Inflammatory macrophage (primary cell): ENCODE results near the gene GRIN1.

Source experiments
- DNase-seq, 2 donors: peaks; one replicate each; pipeline ENCODE4 v3.0.0-alpha.2; 2020 to 2022

GRIN1 gene

GRCh38 chr9:137178939-137179630 is 40.1 kb downstream of the GRIN1 start:
- DNase-seq, result no peak

- no peak for DNase-seq
Measured at GRCh38 chr9:137179761-137180160, 40.8 kb downstream of the GRIN1 start.

GRCh38 chr9:137180491-137180890 is 41.5 kb downstream of the GRIN1 start:
- no peak for DNase-seq

GRCh38 chr9:137181680-137182079 is 42.7 kb downstream of the GRIN1 start:
- DNase-seq, result no peak

DNA sequence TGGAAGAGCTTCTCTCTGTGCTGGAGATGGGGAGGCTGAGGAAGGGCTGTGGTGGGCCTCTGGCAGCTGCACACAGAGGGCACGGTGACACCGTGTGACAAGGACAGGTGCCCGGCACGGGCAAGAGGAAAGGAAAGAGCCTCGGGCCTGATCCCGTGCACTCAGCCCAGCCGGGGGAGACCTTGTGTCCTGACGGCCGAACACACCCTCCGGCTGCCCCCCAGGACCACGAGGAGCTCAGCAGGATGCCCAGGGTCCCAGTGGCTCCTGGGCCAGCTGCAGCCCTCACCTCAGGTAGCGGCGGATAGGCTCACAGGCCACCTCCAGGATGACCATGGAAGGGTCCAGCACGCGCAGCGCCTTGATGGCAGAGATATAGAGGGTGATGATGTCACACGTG is 43.9 kb downstream of the GRIN1 start:
- no peak for DNase-seq

- no peak for DNase-seq
Measured at GRCh38 chr9:137183980-137184595, 45.1 kb downstream of the GRIN1 start.

- no peak for DNase-seq
Measured at GRCh38 chr9:137184881-137185660, 46.1 kb downstream of the GRIN1 start.

- no peak for DNase-seq
Measured at GRCh38 chr9:137185921-137186320, 47.0 kb downstream of the GRIN1 start.

DNA sequence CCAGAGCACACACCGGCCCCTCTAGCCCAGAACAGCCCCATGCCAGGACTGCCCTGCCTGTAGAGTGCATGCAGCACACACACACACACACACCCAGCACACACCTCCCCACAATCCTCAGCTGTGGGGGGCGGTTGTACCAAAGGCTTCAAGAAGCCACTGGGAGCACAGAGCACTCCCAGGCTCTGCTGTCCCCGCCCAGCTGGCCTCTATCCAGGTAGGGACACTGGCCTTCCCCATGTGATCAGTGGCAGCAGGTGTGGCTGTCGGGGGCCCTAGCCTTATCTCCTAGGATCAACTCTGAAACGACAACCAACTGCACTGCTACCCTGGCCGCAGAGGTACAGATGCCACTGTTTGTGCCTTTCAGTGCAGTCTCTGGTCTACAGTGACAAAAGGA is 47.4 kb downstream of the GRIN1 start:
- DNase-seq, result no peak

GRCh38 chr9:137187386-137187785 is 48.4 kb downstream of the GRIN1 start:
- no peak for DNase-seq

DNA sequence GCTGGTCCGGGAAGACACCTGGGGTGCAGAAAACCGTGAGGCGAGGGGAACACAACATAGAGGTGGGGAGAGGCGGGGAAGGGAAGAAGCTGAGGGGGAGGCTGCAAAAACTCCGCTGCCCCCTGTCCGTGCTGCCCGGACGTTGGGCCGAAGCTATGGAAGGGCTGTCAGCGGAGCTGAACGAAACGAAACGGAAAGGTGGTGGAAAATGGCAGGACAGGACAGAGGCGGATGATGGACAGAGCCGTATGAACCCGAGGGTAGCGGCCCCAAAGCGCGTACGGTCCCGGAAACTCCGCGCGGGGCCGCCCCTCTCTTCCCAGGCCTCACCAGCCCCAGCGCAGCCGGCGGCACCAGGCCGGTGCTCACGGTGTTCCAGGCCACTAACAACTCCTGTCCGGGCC is 49.1 kb downstream of the GRIN1 start:
- no peak for DNase-seq

DNA sequence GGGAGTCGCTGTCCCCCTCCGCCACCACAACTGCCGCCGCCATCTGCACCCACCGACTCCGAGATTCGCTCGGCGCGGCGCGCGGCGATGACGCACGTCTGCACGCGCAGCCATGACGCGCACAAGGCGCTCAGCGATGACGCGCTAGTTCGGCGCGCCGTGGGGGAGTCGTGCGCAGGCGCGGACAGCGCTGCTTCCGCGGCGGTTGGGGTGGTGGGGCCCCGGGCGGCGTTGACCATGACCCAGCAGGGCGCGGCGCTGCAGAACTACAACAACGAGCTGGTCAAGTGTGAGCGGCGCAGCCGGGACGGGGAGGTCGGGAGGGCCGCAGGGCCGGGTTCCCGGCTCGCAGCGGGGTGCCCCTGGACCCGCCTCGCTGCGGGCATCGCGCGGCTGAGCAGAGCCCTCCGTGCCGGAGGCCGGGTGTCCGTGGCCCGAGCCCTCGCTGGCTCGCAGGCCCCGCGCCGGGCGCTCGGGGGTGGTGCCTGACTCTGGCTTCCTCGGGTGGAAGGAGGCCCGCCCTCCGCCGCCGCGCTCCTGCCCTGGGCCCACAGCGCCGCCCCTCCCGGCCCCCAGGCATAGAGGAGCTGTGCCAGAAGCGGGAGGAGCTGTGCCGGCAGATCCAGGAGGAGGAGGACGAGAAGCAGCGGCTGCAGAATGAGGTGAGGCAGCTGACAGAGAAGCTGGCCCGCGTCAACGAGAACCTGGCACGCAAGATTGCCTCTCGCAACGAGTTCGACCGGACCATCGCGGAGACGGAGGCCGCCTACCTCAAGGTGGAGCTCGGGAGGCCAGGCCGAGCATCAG is 49.7 kb downstream of the GRIN1 start, which contains the start of the genes ANAPC2 and SSNA1:
Gene ANAPC2, minus strand, starts transcription at position 71 of the 807 bp plus-strand sequence. Its CDS starts 28 bp downstream, at position 43.
Gene SSNA1, plus strand, starts transcription at position 187 of the 807 bp plus-strand sequence. Its CDS starts 51 bp downstream, at position 238.
- peak; percentile 94 to 96 for DNase-seq

DNA sequence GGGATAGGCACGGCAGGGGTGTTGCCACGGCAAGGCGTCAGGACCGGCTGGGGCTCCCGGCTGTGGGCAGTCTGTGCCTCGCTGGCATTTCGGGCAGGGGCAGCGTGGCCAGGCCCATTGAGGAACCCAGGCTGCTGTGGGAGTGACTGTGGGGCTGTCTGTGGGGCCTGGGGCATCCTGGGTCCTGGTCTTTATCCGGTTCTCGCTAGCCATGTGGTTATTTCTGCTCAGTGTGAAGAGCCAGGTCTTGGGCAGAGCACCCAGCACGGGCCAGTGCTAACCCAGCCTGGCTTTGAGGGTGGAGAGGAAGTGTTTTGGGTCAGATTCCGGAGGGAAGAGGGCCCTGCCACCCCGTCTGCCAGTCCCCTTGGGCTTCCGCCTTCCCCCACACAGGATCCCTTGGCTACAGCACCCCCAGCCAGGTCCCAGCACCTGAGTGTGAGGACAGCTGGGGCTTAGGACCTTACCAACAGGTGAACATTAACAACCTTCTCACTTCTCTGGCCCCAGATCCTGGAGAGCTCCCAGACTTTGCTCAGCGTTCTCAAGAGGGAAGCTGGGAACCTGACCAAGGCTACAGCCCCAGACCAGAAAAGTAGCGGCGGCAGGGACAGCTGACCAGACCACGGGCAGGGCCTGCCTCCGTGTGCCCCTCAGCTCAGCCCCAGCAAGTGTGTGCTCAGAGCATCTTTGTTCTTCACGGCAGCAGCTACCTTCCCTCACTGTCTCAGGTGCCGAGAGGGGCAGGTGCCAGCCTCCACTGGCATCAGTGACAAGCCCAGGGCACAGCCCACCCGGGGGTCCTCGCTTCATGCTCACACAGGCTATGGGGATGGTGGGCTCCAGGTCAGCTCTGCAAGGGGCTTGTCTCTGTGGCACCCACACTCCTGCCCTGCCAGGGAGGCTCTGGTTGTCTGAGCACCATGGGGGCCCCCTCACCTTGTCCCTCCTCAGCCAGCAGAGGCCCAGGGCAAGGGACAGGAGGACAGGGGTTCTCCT is 50.6 kb downstream of the GRIN1 start:
- no peak for DNase-seq

DNA sequence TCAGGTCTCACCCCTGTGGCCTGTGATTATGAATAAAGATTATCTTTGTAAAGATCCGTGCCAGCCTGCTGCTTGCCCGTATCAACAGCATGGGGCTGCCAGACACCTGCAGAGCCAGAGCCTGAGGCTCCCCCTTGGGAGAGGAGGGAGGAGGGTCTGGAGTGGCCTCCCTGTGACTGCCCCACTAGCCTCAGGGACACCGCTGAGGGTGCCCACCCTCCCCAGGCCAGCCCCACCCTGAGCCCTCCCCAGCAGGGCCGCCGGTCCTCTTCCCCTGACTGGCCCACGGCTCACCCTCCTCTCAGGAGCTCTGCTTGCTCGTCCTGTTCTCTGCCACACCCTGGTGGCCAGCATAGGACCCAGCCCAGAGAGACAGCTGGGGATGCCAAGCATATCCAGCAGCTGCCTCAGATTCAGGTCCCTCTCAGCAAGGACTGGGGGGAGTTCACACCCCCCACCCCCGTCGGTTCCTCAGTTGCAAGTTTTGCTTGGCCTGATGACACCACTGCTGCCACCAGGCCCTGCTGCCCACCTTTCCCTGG is 51.4 kb downstream of the GRIN1 start:
- no peak for DNase-seq

DNA sequence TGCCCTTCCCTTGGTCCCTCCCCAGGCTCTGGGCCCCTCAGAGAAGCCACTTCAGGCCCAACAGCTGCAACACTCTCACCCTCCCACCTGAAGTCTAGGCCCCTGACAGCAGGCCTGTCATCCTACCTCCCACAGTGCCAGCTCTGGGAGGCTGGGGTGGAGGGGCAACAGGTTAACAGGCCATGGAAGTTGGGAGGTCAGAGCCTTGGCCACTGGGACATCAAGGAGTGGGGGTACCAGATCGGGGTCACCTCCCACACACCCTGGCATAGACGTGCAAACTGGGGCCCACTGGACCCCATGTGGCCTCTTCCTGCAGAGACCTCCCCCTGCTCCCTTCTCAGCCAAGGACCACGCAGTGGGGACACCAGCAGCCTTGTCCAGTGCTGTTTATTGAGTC is 52.3 kb downstream of the GRIN1 start:
- DNase-seq, result no peak

- no peak for DNase-seq
Measured at GRCh38 chr9:137191691-137192447, 52.9 kb downstream of the GRIN1 start.

DNA sequence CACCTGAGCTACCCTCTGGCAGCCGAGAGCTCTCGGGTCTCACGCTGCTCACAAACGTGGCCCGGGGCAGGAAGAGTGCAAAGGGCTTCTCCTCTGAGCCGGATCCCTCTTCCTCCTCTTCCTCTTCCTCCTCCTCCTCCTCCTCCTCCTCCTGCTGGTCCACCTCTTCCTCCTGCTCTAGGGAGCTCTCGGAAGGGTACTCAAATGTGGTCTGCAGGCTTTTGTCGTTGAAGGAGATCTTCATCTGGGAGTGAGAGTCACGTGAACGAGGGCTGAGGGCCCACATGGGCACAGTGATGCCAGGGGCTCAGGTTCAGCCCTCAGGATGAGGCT is 53.5 kb downstream of the GRIN1 start:
- DNase-seq, result no peak

DNA sequence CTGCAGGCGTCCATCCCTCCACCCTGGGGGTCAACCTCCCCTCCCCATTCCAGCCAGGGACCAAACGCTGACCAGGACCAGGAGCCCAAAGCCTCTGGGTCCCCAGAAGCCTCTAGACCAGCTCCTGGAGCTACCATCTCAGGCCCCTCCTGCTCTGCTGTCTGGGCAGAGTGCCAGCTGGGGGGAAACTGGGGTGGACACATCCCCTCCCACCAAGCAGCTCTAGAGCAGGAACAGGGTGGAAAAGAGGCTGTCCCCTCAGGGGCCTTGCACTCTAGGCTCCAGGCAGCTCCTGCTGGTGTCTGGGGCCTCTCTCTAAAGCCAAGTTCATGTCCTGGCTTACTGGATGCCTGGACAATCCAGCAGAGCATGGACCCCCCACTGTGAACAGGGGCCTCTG is 53.9 kb downstream of the GRIN1 start:
- DNase-seq, result no peak

DNA sequence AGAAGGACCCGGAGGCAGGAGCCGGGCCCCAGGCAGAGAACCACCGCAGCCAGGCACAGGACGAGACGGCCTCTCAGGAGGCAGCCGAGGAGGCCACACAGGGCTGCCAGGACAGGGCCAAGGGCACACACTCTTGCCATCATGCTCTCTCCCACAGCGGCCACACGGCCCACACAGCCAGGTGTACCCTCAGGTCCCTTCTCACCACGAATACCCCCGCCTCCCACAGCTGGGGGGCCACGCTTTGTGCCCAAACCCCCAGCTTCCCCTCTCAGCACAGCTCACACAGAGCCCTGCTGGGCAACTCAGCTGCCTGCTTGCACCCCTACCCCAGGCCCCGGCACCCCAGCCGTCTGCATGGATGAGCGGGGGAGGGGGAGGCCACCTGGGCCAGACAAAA is 54.8 kb downstream of the GRIN1 start:
- no peak for DNase-seq

- DNase-seq, result no peak
Measured at GRCh38 chr9:137194388-137194787, 55.4 kb downstream of the GRIN1 start.
